HG03196 (cell line): ENCODE measurements around the gene NOC2L.
"Not testable (repeated sequence)": the region's sequence is repeated elsewhere in the genome, so short reads cannot be mapped to it uniquely, and the experiment has no call there.

Source experiments
- ATAC-seq: cut with Tn5 transposase; IDR thresholded peaks from one replicate; pipeline ENCODE4 v1.9.1; 2021; ENCODE audit not compliant: unreplicated experiment

The NOC2L gene

DNA sequence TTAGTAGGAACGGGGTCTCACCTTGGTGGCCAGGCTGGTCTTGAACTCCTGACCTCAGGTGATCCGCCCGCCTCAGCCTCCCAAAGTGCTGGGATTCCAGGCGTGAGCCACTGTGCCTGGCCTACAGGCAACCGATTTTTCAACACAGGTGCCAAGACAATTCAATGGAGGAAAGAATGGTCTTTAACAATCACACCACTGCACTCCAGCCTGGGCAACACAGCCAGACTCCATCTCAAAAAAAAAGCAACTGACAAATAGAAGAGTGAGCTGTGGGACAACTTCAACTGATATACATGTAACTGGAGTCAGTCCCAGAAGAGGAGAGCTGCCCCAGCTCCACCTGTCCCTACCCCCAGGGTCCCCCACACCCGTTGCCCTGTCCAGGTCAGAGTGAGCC, 35.5 kb upstream of the NOC2L start:
- ATAC-seq: not testable (repeated sequence)

- ATAC-seq: no peak
Measured at GRCh38 chr1:993379-993995, 34.4 kb upstream of the NOC2L start.

DNA sequence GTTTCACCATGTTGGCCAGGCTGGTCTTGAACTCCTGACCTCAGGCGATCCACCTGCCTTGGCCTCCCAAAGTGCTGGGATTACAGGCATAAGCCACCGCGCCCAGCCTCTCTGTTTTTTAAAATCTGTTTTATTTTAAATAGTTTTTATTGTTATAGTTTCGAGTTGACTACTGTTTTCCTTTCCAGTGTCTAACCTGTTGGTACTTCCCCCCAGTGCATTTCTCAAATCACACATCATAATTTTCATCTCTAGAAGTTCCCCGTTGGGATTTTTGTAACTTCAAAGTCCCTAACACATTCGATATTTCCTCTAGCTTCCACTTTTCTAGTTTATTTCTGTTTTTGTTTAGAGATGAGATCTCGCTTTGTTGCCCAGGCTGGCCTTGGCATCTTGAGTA, 33.3 kb upstream of the NOC2L start:
- no peak for ATAC-seq

DNA sequence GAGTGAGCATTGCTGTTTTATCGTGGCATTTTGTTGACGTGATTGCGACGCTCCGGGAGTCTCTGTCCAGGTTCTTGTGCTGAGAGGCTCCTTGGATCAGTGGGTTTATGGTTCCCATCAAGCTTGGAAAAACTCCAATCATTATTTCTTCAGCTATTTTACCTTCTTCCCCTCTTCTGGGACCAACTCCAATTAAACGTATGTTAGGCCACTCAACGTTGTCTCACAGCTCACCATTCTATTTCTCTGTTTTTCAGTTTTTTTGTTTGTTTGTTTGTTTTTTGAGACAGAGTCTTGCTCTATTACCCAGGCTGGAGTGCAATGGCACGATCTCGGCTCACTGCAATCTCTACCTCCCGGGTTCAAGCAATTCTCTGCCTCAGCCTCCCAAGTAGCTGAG, 32.8 kb upstream of the NOC2L start:
- ATAC-seq: no peak

GRCh38 chr1:991275-991674, 32.2 kb upstream of the NOC2L start:
- not testable (repeated sequence) for ATAC-seq

- not testable (repeated sequence) for ATAC-seq
Measured at GRCh38 chr1:988061-988460, 29.0 kb upstream of the NOC2L start.

DNA sequence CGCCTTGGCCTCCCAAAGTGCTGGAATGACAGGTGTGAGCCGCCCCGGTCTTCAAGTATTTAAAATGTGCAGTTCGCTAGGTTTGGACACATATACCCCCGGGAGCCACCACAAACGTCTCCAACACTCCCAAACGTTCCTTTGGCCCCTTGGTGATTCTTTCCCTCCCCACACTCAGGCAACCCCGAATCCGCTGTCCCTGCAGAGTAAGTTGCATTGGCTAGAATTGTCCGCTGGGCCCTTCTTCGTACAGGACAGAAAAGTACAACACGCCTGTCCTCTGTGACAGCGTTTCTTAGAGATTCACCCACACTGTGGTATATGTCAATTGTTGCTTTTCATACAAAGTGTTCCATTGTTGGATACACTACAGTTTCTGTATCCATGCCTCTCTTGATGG, 26.1 kb upstream of the NOC2L start:
- ATAC-seq: no peak

DNA sequence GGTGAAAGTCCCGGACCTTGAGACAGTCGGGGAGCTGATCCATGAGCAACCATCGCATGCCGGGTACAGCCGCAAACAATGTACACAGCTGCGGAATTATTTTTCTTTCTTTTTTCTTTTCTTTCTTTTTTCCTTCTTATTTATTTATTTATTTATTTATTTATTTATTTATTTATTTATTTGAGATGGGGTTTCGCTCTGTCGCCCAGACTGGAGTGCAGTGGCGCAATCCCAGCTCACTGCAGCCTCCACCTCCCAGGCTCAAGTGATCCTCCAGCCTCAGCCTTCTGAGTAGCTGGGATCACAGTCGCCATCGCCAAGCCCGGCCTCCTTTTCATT, 25.4 kb upstream of the NOC2L start:
- ATAC-seq: no peak

- no peak for ATAC-seq
Measured at GRCh38 chr1:983798-984475, 24.9 kb upstream of the NOC2L start.

DNA sequence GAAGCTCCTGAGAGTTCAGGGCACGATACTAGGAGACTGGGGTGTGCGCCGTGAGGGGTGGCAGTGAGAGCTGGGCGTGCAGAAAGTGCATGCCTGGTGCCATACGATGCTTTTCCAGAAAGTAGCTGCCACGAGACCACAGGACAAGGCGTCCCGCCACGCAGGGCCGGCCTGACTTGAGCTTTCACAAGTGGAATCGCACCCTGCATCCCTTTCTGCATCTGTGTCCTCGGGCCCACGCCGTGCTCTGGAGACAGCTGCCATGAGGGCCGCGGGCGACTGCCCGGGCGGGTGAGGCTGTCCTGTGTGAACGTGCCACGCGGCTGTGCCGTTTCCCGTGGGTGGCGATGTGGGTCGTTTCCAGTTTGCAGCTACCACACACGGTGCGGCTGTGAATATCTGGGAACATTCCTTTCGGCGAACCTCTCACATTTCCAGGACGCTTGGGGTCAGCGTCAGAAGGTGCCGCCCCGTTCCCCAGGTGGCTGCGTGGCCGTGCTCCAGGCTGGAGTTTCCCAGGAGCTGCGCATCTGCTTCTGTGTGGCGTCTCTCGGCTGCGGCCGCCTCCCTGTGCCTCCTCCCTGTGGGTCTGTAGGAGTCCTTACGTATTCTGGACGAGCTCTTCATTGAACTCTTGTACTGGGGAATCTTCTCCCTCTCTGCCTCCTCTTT, 23.8 kb upstream of the NOC2L start:
- ATAC-seq: no peak

DNA sequence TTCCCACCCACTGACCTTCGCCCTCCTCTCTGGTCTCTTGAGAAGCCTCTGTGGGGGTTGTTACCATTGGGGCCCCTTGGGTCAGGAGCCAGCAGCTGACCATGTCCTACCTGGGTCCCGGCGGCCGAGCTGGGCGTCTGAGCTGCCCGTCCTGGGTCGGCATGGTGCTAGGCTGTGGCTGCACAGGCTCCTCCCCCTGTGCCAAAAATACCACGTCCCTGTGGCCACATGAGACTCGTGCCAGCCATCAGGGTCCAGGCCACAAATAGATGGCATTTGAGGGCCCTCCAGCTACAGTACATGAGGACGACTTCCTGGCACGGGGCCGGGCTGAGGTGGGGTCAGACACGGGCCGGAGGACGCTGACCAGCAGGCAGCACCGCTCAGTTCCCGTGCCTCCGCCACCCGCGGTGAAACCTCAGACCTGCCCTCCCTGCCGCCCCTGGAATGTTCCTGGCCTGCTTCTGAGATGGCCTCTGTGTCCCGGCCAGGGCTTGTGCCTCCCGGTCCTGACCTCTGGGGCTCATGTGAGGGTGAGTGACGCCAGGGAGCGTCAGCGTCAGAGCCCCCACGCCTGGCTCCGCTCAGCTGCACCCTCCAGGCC, 23.0 kb upstream of the NOC2L start, which contains the start of gene PERM1:
Gene PERM1, minus strand, starts transcription at position 139 of the 604 bp plus-strand sequence. CDS start 1,064 bp downstream, outside the sequence.
- ATAC-seq: no peak

DNA sequence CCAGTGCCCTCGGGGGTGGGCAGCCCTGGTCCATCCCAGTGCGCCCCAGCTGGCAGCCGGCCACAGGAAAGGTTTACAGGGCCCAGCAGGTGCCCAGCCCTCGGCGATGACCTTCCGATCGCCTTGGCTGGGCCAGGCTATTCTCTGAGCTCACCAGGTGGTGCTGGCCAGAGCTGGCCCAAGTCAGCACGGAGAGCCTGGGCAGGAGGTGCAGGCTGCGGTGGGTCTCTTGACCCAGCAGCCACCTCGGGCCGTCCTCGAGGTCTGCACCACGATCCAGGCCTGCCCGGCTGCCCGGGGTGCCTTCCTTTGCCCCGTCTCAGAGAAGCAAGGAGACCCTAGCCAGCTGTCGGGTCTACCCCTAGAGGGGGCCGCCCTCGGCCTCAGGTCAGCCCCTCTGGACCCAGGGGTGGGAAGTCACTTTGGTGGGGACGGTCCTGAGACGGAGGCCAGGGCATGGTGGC, 22.5 kb upstream of the NOC2L start:
- ATAC-seq: no peak

DNA sequence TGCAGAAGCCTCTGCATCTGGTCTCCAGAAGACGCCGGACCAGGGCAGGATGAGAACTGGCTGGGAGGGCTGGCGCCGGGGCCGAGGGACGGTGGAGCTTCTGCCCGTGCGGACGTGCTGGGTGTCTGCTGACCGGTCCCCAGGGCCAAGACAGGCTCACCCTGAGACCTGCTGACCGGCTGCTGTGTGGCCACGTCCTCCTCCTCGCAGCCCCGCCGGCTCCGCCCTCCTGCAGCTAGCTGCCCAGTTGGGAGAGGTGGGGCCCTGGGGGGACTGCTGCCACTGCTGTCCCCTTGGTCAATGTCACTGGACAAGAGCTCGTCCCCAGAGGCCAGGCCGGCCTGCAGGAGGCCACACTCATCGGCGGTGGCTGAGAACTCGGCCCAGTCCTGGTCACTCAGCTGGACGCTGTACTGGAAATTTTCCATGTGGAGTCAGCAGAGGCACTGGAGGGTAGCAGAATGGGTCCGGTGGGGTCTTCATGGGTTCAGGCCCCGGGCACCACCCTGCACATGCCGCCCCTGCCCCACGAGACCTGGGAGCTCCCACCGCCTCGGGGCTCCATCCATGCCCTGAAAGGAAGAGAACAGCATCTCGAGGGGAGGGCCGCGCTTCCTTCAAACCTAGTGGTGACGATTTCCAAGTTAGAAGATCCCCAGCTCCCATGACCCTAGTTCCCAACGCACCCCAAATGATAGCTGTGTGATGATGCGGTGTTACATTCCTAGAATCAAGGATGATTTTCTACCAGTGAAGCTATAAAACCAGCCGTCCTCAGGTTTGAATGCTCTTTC, 21.7 kb upstream of the NOC2L start:
- no peak for ATAC-seq

DNA sequence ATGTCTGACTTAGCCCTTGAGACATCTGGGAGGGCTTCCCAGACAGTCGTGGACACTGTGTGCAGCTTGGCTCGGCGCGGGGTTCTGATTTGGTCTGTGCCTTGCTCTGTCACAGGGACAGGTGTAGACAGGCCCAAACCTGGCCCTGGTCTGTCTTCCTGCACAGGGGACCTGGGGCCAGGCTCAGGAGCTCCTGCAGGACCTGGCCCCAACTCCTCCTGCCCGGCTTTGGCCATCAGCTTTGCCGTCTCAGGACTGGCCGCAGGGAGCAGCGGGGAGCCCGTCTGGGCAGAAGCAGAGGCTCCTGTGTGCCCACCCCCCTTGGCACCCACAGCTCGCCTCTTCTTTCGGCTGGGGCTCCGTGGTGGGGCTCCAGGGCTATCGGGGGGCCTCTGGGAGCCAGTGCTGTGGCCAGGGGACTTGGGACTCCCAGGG, 21.1 kb upstream of the NOC2L start:
- no peak for ATAC-seq

GRCh38 chr1:979744-980072, 20.7 kb upstream of the NOC2L start:
- no peak for ATAC-seq

DNA sequence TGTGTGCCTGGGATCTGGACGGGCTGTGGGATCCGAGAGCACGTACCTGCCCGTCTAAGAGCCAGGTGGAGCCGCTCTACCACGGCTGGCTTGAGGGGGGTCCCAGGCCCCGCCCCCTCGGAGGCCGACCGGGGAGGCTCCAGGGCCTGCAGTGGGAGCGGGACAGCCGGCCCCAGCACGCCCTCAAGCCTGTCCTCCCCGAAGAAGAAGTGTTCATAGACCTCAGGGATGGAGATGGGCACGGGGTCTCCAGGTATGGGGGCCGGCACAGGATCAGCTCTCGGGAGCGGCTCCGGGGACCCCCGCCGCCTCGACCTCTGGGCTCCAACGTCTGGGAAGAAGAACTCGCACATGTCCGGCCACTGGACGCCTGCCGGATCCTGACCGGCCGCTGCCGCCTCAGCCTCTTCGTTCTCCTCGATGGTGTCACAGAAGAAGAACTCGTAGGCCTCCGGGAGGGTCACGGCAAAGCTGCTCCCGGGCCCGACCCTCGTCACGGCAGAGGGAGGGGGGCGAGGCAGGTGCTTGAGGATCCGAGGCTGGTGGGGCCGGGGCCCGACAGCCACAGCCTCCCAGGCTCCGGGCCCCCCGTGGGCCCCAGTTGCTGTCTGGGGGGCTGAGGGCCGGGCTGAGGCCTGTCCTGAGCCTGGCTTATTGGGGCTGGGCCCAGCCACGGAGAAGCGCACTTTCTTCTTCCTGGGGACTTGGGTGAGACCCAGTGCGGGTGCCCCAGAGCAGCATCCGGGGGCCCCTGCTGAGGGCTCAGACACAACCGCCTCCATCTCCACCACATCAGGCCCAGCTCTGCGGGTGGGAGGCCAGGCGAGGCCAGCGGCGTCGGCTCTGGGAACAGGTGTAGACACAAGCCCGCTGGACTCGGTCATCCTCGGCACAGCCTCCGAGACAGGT, 20.0 kb upstream of the NOC2L start:
- no peak for ATAC-seq

DNA sequence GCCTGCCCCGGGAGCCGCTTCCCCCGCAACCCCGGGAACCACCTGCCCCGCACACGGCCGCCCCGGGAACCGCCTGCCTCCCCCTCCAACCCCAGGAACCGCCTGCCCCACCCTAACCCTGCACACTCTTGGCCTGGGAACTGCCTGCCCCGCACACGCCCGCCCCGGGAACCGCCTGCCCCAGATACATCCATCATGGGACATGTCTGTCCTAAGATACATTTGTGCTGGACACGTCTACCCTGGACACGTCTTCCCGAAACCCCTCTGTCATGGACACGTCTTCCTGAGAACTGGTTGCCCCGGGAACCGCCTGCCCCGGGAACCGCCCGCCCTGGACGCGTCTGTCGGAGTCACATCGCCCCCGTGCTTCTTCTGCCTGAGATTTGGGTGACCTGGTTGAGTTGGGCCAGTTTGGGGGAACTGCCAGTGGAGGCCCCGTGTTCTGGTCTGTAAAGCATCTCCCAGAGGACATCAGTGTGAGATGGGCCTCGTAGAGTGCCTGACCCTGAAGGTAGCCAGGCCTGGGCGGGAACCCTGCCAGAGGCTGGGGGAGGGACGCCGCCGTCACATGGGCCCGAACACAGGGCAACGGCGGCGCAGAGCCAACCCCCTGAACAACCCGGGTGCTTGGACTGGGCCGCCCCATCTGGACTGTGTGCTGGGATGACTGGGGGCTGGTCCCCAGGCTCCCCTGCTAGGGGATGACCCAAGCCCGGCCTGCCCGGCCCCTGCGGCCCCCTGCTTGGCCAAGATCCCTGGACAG, 19.2 kb upstream of the NOC2L start:
- no peak for ATAC-seq

DNA sequence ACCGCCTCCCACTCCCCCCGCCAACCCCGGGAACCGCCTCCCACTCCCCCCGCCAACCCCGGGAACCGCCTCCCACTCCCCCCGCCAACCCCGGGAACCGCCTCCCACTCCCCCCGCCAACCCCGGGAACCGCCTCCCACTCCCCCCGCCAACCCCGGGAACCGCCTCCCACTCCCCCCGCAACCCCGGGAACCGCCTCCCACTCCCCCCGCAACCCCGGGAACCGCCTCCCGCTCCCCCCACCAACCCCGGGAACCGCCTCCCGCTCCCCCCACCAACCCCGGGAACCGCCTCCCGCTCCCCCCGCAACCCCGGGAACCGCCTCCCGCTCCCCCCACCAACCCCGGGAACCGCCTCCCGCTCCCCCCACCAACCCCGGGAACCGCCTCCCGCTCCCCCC, 17.7 kb upstream of the NOC2L start:
- ATAC-seq: not testable (repeated sequence)

DNA sequence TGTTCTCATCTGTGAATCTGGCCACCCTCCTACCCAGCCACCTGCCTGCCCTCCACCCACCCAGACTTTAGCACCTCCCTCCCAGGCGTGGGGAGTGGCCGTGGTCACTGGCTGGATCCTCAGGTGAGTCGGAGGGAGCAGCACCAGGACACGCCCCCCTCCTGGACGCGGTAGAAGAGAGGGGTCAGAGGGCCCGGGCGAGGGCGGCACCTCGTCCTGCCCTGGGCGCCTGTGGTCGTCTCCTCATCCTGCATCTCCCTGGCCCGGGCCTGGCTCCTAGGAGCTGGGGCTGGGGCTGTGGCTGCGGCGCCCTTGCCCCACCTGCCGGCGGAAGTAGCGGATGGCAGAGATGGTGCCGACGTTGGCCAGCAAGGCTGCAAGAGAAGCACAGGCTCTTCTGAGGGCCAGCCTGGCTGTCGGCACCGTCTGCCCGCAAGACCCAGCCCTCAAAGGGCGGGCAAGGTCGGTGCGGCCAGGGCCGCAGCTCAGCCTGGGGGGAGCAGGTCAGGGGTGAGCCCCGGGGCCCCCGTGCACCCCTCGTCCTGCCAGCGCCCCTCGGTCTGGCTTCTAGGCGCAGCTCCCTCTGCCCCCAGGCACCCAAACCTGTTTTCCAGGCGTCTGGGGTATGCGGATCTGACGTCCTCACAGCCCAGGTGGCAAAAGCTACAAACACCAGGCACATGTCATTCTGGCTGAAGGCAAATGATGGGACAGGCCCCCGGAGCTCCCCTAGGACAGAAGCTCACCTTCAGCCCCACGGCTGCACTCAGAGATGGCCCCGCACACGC, 17.0 kb upstream of the NOC2L start:
- peak; percentile 51 for ATAC-seq
